Mesenchymal stem cell (in vitro differentiated cells and primary cell): ENCODE measurements around the gene APBB1.

Experiments
- DNase-seq: peaks from one replicate; pipeline ENCODE4 v3.0.0-alpha.2; 2013
- H2AFZ ChIP-seq: one replicate; pipeline ENCODE4 v1.6.1; 2013; ENCODE audit warnings: low read depth, mild to moderate bottlenecking, control low read depth, inconsistent platforms, low read length, moderate library complexity
- H2AK5ac ChIP-seq: 2 replicates; pipeline ENCODE4 v1.6.1; 2013; ENCODE audit warnings: low read length, moderate library complexity, mild to moderate bottlenecking, inconsistent platforms; ENCODE audit not compliant: severe bottlenecking
- H2BK120ac ChIP-seq: one replicate; pipeline ENCODE4 v1.6.1; 2013; ENCODE audit warnings: low read depth, mild to moderate bottlenecking, inconsistent platforms, low read length, moderate library complexity
- H2BK12ac ChIP-seq, 2 experiments: one replicate each; pipeline ENCODE4 v1.6.1; 2013; ENCODE audit warnings: inconsistent platforms in 2 of 2, low read length in 2 of 2, mild to moderate bottlenecking in 2 of 2, moderate library complexity in 2 of 2, control low read depth in 1 of 2
- H2BK15ac ChIP-seq: one replicate; pipeline ENCODE4 v1.6.1; 2013; ENCODE audit warnings: mild to moderate bottlenecking, low read depth, inconsistent platforms; ENCODE audit not compliant: poor library complexity, severe bottlenecking
- H2BK5ac ChIP-seq: 2 replicates; pipeline ENCODE4 v1.6.1; 2013; ENCODE audit warnings: low read depth, mild to moderate bottlenecking, low read length, control low read depth, inconsistent platforms; ENCODE audit not compliant: poor library complexity, severe bottlenecking
- H3K14ac ChIP-seq, 2 experiments: one replicate each; pipeline ENCODE4 v1.6.1; 2013; ENCODE audit warnings: inconsistent platforms in 2 of 2, low read length in 2 of 2, control low read depth in 1 of 2, mild to moderate bottlenecking in 1 of 2, moderate library complexity in 1 of 2
- H3K18ac ChIP-seq, 2 experiments: one replicate each; pipeline ENCODE4 v1.6.1; 2013; ENCODE audit warnings: inconsistent platforms in 2 of 2, low read length in 2 of 2, control low read depth in 1 of 2, low read depth in 1 of 2, mild to moderate bottlenecking in 1 of 2
- H3K23ac ChIP-seq, 2 experiments: one replicate each; pipeline ENCODE4 v1.6.1; 2013; ENCODE audit warnings: inconsistent platforms in 2 of 2, low read length in 2 of 2, mild to moderate bottlenecking in 2 of 2, moderate library complexity in 2 of 2, control low read depth in 1 of 2
- H3K27ac ChIP-seq: 2 replicates; pipeline ENCODE4 v1.5.1; 2013; ENCODE audit warnings: mild to moderate bottlenecking, moderate library complexity, low read length, control low read depth, inconsistent platforms; ENCODE audit not compliant: poor library complexity, severe bottlenecking
- H3K27me3 ChIP-seq, 2 experiments: 2 replicates each; pipeline versions ENCODE4 v1.6.1 to v1.7.0; 2013; ENCODE audit warnings: low read length in 2 of 2, mild to moderate bottlenecking in 2 of 2, moderate library complexity in 2 of 2, control low read depth in 1 of 2, inconsistent platforms in 1 of 2; ENCODE audit not compliant: control insufficient read depth in 1 of 2, insufficient read depth in 1 of 2
- H3K36me3 ChIP-seq, 2 experiments: 2 replicates each; pipeline versions ENCODE4 v1.6.1 to v1.7.0; 2013; ENCODE audit warnings: low read length in 2 of 2, control low read depth in 1 of 2, inconsistent platforms in 1 of 2, low read depth in 1 of 2, mild to moderate bottlenecking in 1 of 2; ENCODE audit not compliant: insufficient read depth in 2 of 2, control insufficient read depth in 1 of 2
- H3K4ac ChIP-seq, 2 experiments: one replicate each; pipeline ENCODE4 v1.6.1; 2013; ENCODE audit warnings: inconsistent platforms in 2 of 2, low read length in 2 of 2, mild to moderate bottlenecking in 2 of 2, moderate library complexity in 2 of 2, control low read depth in 1 of 2, low read depth in 1 of 2
- H3K4me1 ChIP-seq: 2 replicates; pipeline ENCODE4 v1.6.1; 2013; ENCODE audit warnings: low read depth, low read length, control low read depth; ENCODE audit not compliant: control insufficient read depth, insufficient read depth
- H3K4me2 ChIP-seq: 2 replicates; pipeline ENCODE4 v1.6.1; 2013; ENCODE audit warnings: low read length, mild to moderate bottlenecking, inconsistent platforms; ENCODE audit not compliant: poor library complexity, severe bottlenecking
- H3K4me3 ChIP-seq, 2 experiments: 2 replicates each; pipeline versions ENCODE4 v1.5.1 to v1.7.0; 2013; ENCODE audit warnings: low read length in 2 of 2, mild to moderate bottlenecking in 2 of 2, control low read depth in 1 of 2, low read depth in 1 of 2; ENCODE audit not compliant: insufficient read depth in 1 of 2
- H3K79me1 ChIP-seq: replicated peaks from 2 replicates; pipeline ENCODE4 v1.6.1; 2013; ENCODE audit warnings: mild to moderate bottlenecking, control low read depth, low read length, inconsistent platforms; ENCODE audit not compliant: poor library complexity, severe bottlenecking
- H3K9ac ChIP-seq: 2 replicates; pipeline ENCODE4 v1.7.0; 2013; ENCODE audit warnings: mild to moderate bottlenecking, low read length, moderate library complexity
- H3K9me3 ChIP-seq: 2 replicates; pipeline ENCODE4 v1.7.0; 2013; ENCODE audit warnings: mild to moderate bottlenecking, low read length; ENCODE audit not compliant: control insufficient read depth
- H4K8ac ChIP-seq: one replicate; pipeline ENCODE4 v1.6.1; 2013; ENCODE audit warnings: inconsistent platforms, mild to moderate bottlenecking, low read length, moderate library complexity
- H4K91ac ChIP-seq: one replicate; pipeline ENCODE4 v1.6.1; 2013; ENCODE audit warnings: mild to moderate bottlenecking, low read length, inconsistent platforms
- WGBS: methylation state at CpG from one replicate; pipeline ENCODE4 v1.1.7; 2013; ENCODE audit warnings: mixed read lengths; 5-methylcytosine and 5-hydroxymethylcytosine counted together

APBB1 gene

GRCh38 chr11:6354651-6355485 is 64.0 kb downstream of the APBB1 start:
- Histone ChIP-seq H3K18ac (peak overlapping the region in 1 of 2 experiments; percentile 38), H2AK5ac (peak overlapping the region; percentile 86), H3K9me3 (no peaks in the 10 kb centered on the region), H2BK15ac (no peak overlapping the region), H2BK120ac (no peak overlapping the region), H3K14ac (no peak overlapping the region), H3K36me3 (no peaks in the 10 kb centered on the region), H4K91ac (no peak overlapping the region), H4K8ac (peak overlapping the region; percentile 77), H3K79me1 (no peaks in the 10 kb centered on the region), H3K4me2 (no peak overlapping the region), H2AFZ (no peak overlapping the region), H2BK12ac (no peak overlapping the region), H3K4me3 (no peak overlapping the region), H2BK5ac (peak overlapping the region; percentile 81), H3K4me1 (peaks cover 26% of the 10 kb centered on the region), H3K9ac (peak overlapping the region; percentile 63), H3K23ac (no peak overlapping the region), H3K4ac (peak overlapping the region in 1 of 2 experiments; percentile 32), H3K27me3 (no peaks in the 10 kb centered on the region), H3K27ac (peak overlapping the region; percentile 85)
- 67% methylated on average over 4 of the region's 4 CpGs for WGBS
- peak; percentile 62 for DNase-seq

- no peaks in the 10 kb centered on the region for H3K79me1 ChIP-seq
- H3K4ac ChIP-seq = no peak overlapping the region
- H3K27ac ChIP-seq = no peak overlapping the region
- H3K23ac ChIP-seq = no peak overlapping the region
- 5% methylated on average over 5 of the region's 5 CpGs for WGBS
- peak overlapping the region; percentile 10 for H2BK5ac ChIP-seq
- no peak overlapping the region for H3K14ac ChIP-seq
- peaks cover 26% of the 10 kb centered on the region for H3K4me1 ChIP-seq
- peak; percentile 63 for DNase-seq
- H3K4me3 ChIP-seq = no peak overlapping the region
- H2AK5ac ChIP-seq = peak overlapping the region; percentile 33
- peak overlapping the region; percentile 55 for H4K8ac ChIP-seq
- no peaks in the 10 kb centered on the region for H3K36me3 ChIP-seq
- peak overlapping the region in 1 of 2 experiments; percentile 57 for H2BK12ac ChIP-seq
- H2BK120ac ChIP-seq = no peak overlapping the region
- H3K9me3 ChIP-seq = no peaks in the 10 kb centered on the region
- peak overlapping the region; percentile 2 for H2BK15ac ChIP-seq
- no peak overlapping the region for H3K4me2 ChIP-seq
- peak overlapping the region; percentile 31 for H2AFZ ChIP-seq
- peak overlapping the region; percentile 63 for H3K9ac ChIP-seq
- no peak overlapping the region for H4K91ac ChIP-seq
- H3K27me3 ChIP-seq = no peaks in the 10 kb centered on the region
- H3K18ac ChIP-seq = no peak overlapping the region
Observed at GRCh38 chr11:6353367-6353987, 65.4 kb downstream of the APBB1 start.

GRCh38 chr11:6351782-6352382 is 67.0 kb downstream of the APBB1 start:
- no peaks in the 10 kb centered on the region for H3K27me3 ChIP-seq
- H3K4ac ChIP-seq = peak overlapping the region in 1 of 2 experiments; percentile 57
- no peak overlapping the region for H3K4me2 ChIP-seq
- H3K4me1 ChIP-seq = peaks cover 20% of the 10 kb centered on the region
- peak overlapping the region in 1 of 2 experiments; percentile 66 for H2BK12ac ChIP-seq
- no peak overlapping the region for H3K9ac ChIP-seq
- 81% methylated on average over 4 of the region's 5 CpGs for WGBS
- no peak overlapping the region for H3K27ac ChIP-seq
- H2BK5ac ChIP-seq = no peak overlapping the region
- no peaks in the 10 kb centered on the region for H3K9me3 ChIP-seq
- no peak overlapping the region for H3K18ac ChIP-seq
- no peak overlapping the region for H4K8ac ChIP-seq
- H3K79me1 ChIP-seq = no peaks in the 10 kb centered on the region
- H3K4me3 ChIP-seq = no peak overlapping the region
- H3K36me3 ChIP-seq = no peaks in the 10 kb centered on the region
- H2AFZ ChIP-seq = no peak overlapping the region
- no peak overlapping the region for H3K14ac ChIP-seq
- no peak overlapping the region for H4K91ac ChIP-seq
- peak overlapping the region; percentile 17 for H2AK5ac ChIP-seq
- H2BK15ac ChIP-seq = no peak overlapping the region
- H3K23ac ChIP-seq = no peak overlapping the region
- no peak overlapping the region for H2BK120ac ChIP-seq
- no peak for DNase-seq

GRCh38 chr11:6350486-6350885 is 68.4 kb downstream of the APBB1 start:
- H4K8ac ChIP-seq = no peak overlapping the region
- H2BK5ac ChIP-seq = no peak overlapping the region
- H3K9ac ChIP-seq = no peak overlapping the region
- H3K79me1 ChIP-seq = no peaks in the 10 kb centered on the region
- H3K4ac ChIP-seq = no peak overlapping the region
- no peaks in the 10 kb centered on the region for H3K36me3 ChIP-seq
- H4K91ac ChIP-seq = no peak overlapping the region
- 90% methylated on average over 1 of the region's 2 CpGs for WGBS
- no peak overlapping the region for H2AFZ ChIP-seq
- no peak overlapping the region for H3K18ac ChIP-seq
- DNase-seq = no peak
- H2BK15ac ChIP-seq = no peak overlapping the region
- H2BK120ac ChIP-seq = no peak overlapping the region
- no peak overlapping the region for H3K27ac ChIP-seq
- no peak overlapping the region for H3K4me2 ChIP-seq
- H3K4me1 ChIP-seq = peaks cover 14% of the 10 kb centered on the region
- H3K23ac ChIP-seq = no peak overlapping the region
- no peaks in the 10 kb centered on the region for H3K27me3 ChIP-seq
- H2AK5ac ChIP-seq = no peak overlapping the region
- no peak overlapping the region for H3K14ac ChIP-seq
- no peaks in the 10 kb centered on the region for H3K9me3 ChIP-seq
- no peak overlapping the region for H2BK12ac ChIP-seq
- no peak overlapping the region for H3K4me3 ChIP-seq
